ENCODE measurements around the gene CLASRP. TPM values are rescaled to one million over a fixed set of nuclear protein-coding genes. Genes with fewer than 3 reads are reported as not detected.

Gene CLASRP
- total and polyA plus RNA-seq, 9 of the 15 experiments (the other 6 are each of a cell fraction or from before 2014, with no cell fraction given): 0.94 to 86.3 (median 44.0) TPM

- CTCF ChIA-PET (ENCODE audit: low intra/inter-chr PET ratio): no interaction called here
- peaks cover 59% of the 10 kb centered on the region for H3K36me3 ChIP-seq (ENCODE audit: control insufficient read depth, insufficient read depth, low read length)
These were observed 2.3 kb downstream of the CLASRP start for GRCh38 chr19:45041125-45041524.

GRCh38 chr19:45045671-45046353 is 7.0 kb downstream of the CLASRP start:
- Histone ChIP-seq H3K4me2 (ENCODE audit: insufficient read depth, low read length) (no peak overlapping the region), H3K36me3 (ENCODE audit: control insufficient read depth, insufficient read depth, low read length) (peaks cover 76% of the 10 kb centered on the region), H3K27ac (ENCODE audit: extremely low read depth, low read depth, low read length) (no peak overlapping the region), H3K4me1 (replicated peaks in 1 of 2; ENCODE audit: control insufficient read depth in 2 of 2, insufficient read depth in 2 of 2, low read length in 2 of 2) (peaks cover 3 to 8% of the 10 kb centered on the region in 2 experiments; a peak in 3 of 5 replicates), H3K9ac (ENCODE audit: insufficient read depth in 1 of 2, low read depth in 2 of 2, low read length in 2 of 2) (peak overlapping the region in 1 of 2 experiments; percentile 60; a peak in 2 of 4 replicates), H3K4me3 (no peak overlapping the region), H3K9me1 (ENCODE audit: control insufficient read depth, insufficient read depth, low read length) (peaks cover 7% of the 10 kb centered on the region), H3K27me3 (ENCODE audit: control insufficient read depth in 2 of 2, insufficient read depth in 2 of 2, low read length in 2 of 2) (no peaks in the 10 kb centered on the region), H3K9me3 (replicated peaks; ENCODE audit: control insufficient read depth, insufficient read depth, low read depth, low read length) (no peaks in the 10 kb centered on the region), H2AFZ (ENCODE audit: low read depth, low read length) (no peak overlapping the region), H4K20me1 (replicated peaks; ENCODE audit: control insufficient read depth, insufficient read depth, low read length) (peaks cover 32% of the 10 kb centered on the region), H3K79me2 (ENCODE audit: control insufficient read depth, insufficient read depth, low read length) (peaks cover 80% of the 10 kb centered on the region)
- FAIRE-seq (no peak), DNase-seq (ENCODE audit: extremely low read depth in 1 of 4, low spot score in 3 of 4) (no peak), ATAC-seq (no peak)
- 88% methylated on average over 13 of the region's 14 CpGs for whole genome bisulfite sequencing (ENCODE audit: insufficient coverage, low coverage, missing lambda C conversion rate)
- CTCF ChIA-PET (ENCODE audit: low intra/inter-chr PET ratio): no interaction called here
- POLR2A ChIA-PET: interaction anchor here (0.6 to 1.1 kb wide), 5 partner anchors 12 to 292 kb away, joined by 3 read pairs; no protein-coding TSS in a partner anchor
- in situ Hi-C loops (cut with MboI): no loop called here
- intact Hi-C loops (cut with micrococcal nuclease): no loop called here
- no TSS peak for BruUV-seq (replicated peaks)
- TF ChIP-seq POLR2B (IDR thresholded peaks at IDR 0.05; ENCODE audit: low read depth, partially characterized antibody) (no peak), PPARD (CRISPR knock-in tag; IDR thresholded peaks at IDR 0.05) (no peak), SP2 (IDR thresholded peaks at IDR 0.05; ENCODE audit: extremely low read depth, low read depth, low read length, poor library complexity, severe bottlenecking) (no peak)
- TF ChIP-seq, protein P1, sequence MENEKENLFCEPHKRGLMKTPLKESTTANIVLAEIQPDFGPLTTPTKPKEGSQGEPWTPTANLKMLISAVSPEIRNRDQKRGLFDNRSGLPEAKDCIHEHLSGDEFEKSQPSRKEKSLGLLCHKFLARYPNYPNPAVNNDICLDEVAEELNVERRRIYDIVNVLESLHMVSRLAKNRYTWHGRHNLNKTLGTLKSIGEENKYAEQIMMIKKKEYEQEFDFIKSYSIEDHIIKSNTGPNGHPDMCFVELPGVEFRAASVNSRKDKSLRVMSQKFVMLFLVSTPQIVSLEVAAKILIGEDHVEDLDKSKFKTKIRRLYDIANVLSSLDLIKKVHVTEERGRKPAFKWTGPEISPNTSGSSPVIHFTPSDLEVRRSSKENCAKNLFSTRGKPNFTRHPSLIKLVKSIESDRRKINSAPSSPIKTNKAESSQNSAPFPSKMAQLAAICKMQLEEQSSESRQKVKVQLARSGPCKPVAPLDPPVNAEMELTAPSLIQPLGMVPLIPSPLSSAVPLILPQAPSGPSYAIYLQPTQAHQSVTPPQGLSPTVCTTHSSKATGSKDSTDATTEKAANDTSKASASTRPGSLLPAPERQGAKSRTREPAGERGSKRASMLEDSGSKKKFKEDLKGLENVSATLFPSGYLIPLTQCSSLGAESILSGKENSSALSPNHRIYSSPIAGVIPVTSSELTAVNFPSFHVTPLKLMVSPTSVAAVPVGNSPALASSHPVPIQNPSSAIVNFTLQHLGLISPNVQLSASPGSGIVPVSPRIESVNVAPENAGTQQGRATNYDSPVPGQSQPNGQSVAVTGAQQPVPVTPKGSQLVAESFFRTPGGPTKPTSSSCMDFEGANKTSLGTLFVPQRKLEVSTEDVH (IDR thresholded peaks at IDR 0.05; ENCODE audit: low read depth, partially characterized antibody): no peak

More at GRCh38 chr19:45041125-45041524, 2.3 kb downstream of the CLASRP start:
- TF ChIP-seq FOXP1 (CRISPR knock-in tag; IDR thresholded peaks at IDR 0.05): no peak
- no peak for TF ChIP-seq CTBP1 (IDR thresholded peaks at IDR 0.05; ENCODE audit: borderline replicate concordance)
- peak; percentile 38; the same call in 1 of the 2 replicates for TF ChIP-seq RBFOX2 (IDR thresholded peaks at IDR 0.05; ENCODE audit: low read depth, low read length)
- H3K79me2 ChIP-seq (ENCODE audit: control insufficient read depth, insufficient read depth, low read length): peaks cover 61% of the 10 kb centered on the region
- peaks cover 35% of the 10 kb centered on the region for H4K20me1 ChIP-seq (replicated peaks; ENCODE audit: control insufficient read depth, insufficient read depth, low read length)
- WGBS (ENCODE audit: insufficient coverage, low coverage, missing lambda C conversion rate): 83% methylated on average over 4 of the region's 6 CpGs
- peaks cover 10% of the 10 kb centered on the region for H3K9me1 ChIP-seq (ENCODE audit: control insufficient read depth, insufficient read depth, low read length)
- no peak for ATAC-seq
- H3K27me3 ChIP-seq (ENCODE audit: control insufficient read depth in 2 of 2, insufficient read depth in 2 of 2, low read length in 2 of 2): no peaks in the 10 kb centered on the region
- no peak overlapping the region for H2AFZ ChIP-seq (ENCODE audit: low read depth, low read length)
- H3K4me2 ChIP-seq (ENCODE audit: insufficient read depth, low read length): no peak overlapping the region
- FAIRE-seq: no peak
- no peak overlapping the region for H3K4me3 ChIP-seq
- in situ Hi-C loops (cut with MboI): no loop called here
- no peaks in the 10 kb centered on the region for H3K9me3 ChIP-seq (replicated peaks; ENCODE audit: control insufficient read depth, insufficient read depth, low read depth, low read length)
- BruUV-seq (replicated peaks): no TSS peak
- intact Hi-C loops (cut with micrococcal nuclease): no loop called here
- POLR2A ChIA-PET: interaction anchor here (0.8 to 1.7 kb wide), 3 partner anchors 19 to 59 kb away, joined by 3 to 5 read pairs (median 3); no protein-coding TSS in a partner anchor
- H3K9ac ChIP-seq (ENCODE audit: insufficient read depth in 1 of 2, low read depth in 2 of 2, low read length in 2 of 2): peak overlapping the region in 1 of 2 experiments; percentile 53; a peak in 1 of 4 replicates
- DNase-seq (ENCODE audit: extremely low read depth in 1 of 4, low spot score in 3 of 4): no peak
- H3K27ac ChIP-seq (ENCODE audit: extremely low read depth, low read depth, low read length): no peak overlapping the region
- H3K4me1 ChIP-seq (replicated peaks in 1 of 2; ENCODE audit: control insufficient read depth in 2 of 2, insufficient read depth in 2 of 2, low read length in 2 of 2): peaks cover 11 to 32% of the 10 kb centered on the region in 2 experiments; a peak in 4 of 5 replicates
